HL-60 (cell line): ENCODE data around the gene PDE11A.

ENCODE experiments used
- POLR2AphosphoS5 ChIP-seq: IDR thresholded peaks from 2 replicates; pipeline ENCODE4 v1.6.1; 2012; ENCODE audit warnings: low read depth
- SPI1 ChIP-seq: IDR thresholded peaks from 2 replicates; pipeline ENCODE4 v1.6.1; 2012; ENCODE audit warnings: low read depth, mild to moderate bottlenecking, borderline replicate concordance
- TF ChIP-seq, protein P1 (sequence below): IDR thresholded peaks from one replicate; pipeline ENCODE4 v1.5.1; 2011; ENCODE audit warnings: low read length, control low read depth, inconsistent platforms; ENCODE audit not compliant: insufficient read depth

DNA sequence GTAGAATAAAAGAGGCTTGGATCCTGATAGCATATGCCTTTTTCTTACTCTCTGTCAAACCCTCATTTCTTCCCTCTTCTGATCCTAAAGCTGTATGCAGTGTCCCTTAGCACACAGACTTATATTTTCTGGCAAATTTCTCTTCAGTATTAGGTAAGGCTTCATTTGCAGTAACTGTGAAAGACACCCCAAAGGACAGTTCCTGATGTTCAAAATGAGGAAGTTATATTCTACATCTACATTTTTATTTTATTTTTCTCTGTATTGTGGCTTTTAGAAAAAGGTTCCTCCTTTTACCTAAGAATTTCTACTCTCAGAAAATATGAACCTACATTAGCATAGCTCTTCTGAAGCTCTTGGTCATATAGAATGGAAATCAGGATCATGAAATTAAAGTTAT is 261.7 kb downstream of the PDE11A start:
- TF ChIP-seq, protein P1, sequence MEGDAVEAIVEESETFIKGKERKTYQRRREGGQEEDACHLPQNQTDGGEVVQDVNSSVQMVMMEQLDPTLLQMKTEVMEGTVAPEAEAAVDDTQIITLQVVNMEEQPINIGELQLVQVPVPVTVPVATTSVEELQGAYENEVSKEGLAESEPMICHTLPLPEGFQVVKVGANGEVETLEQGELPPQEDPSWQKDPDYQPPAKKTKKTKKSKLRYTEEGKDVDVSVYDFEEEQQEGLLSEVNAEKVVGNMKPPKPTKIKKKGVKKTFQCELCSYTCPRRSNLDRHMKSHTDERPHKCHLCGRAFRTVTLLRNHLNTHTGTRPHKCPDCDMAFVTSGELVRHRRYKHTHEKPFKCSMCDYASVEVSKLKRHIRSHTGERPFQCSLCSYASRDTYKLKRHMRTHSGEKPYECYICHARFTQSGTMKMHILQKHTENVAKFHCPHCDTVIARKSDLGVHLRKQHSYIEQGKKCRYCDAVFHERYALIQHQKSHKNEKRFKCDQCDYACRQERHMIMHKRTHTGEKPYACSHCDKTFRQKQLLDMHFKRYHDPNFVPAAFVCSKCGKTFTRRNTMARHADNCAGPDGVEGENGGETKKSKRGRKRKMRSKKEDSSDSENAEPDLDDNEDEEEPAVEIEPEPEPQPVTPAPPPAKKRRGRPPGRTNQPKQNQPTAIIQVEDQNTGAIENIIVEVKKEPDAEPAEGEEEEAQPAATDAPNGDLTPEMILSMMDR = no peak
- TF ChIP-seq SPI1 (no peak), POLR2AphosphoS5 (no peak)
